ENCODE measurements around the gene RMRP.
A peak's percentile ranks its signal among the peaks of the same experiment; 100 is the strongest.
"Not testable (repeated sequence)": the region's sequence is repeated elsewhere in the genome, so short reads cannot be mapped to it uniquely, and the experiment has no call there.

RMRP gene

DNA sequence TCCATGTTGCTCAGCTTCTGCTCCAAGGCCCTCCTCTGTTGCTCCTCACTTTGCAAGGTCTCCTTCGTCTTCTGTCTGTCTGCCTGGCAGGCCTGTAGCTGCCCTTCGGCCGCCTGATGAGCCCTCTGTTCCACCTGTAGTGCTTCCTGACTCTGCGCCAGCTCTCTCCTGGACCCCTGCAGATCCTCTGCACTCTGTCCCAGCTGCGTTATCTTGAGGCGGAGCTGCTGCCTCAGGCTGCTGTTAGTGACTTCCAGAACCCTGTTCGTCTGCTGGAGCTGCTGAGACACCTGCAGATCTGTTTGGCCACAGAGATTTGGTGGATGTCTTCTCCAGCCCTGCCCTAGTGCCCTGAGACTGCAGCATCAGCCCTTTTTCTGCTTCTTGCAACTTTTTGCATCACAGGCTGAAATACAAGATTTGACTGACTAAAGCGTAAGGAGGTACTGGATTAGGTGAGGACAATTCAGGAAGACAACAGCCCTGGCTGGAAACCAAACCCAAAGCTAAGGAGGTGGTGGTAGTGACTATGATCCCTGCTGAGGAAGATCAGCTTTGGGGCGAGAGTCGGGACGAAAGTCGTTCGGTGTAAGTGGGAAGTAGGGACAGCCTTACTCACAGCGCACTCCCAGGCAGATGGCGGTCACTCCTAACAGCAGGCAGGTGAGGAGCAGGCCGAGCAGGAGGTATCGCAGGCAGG, 41.7 kb downstream of the RMRP start:
- H3K4me3 ChIP-seq (ENCODE audit: low read depth, low read length): no peak overlapping the region
- TF ChIP-seq, protein P1, sequence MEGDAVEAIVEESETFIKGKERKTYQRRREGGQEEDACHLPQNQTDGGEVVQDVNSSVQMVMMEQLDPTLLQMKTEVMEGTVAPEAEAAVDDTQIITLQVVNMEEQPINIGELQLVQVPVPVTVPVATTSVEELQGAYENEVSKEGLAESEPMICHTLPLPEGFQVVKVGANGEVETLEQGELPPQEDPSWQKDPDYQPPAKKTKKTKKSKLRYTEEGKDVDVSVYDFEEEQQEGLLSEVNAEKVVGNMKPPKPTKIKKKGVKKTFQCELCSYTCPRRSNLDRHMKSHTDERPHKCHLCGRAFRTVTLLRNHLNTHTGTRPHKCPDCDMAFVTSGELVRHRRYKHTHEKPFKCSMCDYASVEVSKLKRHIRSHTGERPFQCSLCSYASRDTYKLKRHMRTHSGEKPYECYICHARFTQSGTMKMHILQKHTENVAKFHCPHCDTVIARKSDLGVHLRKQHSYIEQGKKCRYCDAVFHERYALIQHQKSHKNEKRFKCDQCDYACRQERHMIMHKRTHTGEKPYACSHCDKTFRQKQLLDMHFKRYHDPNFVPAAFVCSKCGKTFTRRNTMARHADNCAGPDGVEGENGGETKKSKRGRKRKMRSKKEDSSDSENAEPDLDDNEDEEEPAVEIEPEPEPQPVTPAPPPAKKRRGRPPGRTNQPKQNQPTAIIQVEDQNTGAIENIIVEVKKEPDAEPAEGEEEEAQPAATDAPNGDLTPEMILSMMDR (IDR thresholded peaks at IDR 0.05; ENCODE audit: low read depth, low read length): no peak

DNA sequence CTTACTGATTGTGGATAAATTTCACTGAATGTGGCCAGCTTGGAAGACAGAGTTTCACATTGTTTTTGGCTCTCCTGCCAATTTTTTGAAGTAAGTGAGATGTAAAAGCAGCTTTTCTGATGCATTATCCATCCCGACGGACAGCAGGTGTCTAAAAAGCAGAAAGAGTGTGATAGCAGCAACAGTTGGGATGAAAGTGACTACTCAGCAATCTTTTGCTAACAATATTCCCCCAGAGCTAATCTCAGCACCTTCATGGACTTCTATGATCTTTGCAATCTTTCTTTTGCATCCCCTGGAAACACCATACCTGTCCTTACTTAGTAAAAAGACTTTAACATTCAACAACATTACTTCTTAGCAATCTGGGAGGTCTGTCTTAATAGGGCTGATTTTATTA, 45.0 kb downstream of the RMRP start:
- H3K4me3 ChIP-seq (ENCODE audit: low read depth, low read length): no peak overlapping the region
- TF ChIP-seq, protein P1 (IDR thresholded peaks at IDR 0.05; ENCODE audit: low read depth, low read length): no peak

DNA sequence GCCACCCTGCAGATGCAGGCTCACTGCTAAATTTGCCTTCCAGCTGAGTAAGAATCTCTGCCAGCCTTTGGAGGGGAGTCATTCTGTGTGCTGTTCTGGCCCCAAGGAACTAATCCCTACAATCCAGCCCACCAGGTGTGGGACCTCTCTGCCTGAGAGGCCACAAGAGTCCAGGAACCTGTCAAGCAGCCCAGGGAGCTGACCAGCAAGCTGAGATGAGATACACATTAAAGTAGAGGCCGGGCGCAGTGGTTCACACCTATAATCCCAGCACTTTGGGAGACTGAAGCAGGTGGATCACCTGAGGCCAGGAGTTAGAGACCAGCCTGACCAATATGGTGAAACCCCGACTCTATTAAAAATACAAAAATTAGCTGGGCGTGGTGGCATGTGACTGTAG, 45.8 kb downstream of the RMRP start:
- not testable (repeated sequence) for H3K4me3 ChIP-seq (ENCODE audit: low read depth, low read length)

DNA sequence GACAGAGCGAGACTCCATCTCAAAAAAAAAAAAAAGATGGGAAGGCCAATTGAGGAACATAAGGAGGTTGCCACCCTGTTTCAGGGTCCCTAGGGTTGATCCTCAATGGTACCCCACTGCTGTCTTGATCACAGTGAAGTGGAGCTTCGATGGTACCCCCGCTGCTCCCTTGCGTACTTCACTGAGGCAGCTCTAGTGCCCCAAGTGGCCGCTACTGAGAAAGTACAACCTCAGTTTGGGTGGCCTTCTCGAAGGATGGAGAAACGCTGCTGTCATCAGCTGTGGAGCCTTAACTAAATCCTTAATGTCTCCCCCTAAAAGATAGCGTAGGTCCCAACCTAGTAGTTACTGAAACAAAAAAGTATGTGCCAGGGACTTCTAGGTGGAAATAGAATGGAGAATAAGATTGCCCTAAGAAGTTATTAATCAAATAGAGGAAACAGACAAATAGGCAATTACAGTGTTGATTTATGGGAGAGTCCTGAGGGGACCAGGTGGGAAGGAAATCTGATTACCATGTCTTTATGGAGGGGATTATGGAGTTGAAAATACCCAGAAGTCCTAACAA, 46.5 kb downstream of the RMRP start:
- TF ChIP-seq, protein P1 (IDR thresholded peaks at IDR 0.05; ENCODE audit: low read depth, low read length): peak; percentile 77
- H3K4me3 ChIP-seq (ENCODE audit: low read depth, low read length): no peak overlapping the region

DNA sequence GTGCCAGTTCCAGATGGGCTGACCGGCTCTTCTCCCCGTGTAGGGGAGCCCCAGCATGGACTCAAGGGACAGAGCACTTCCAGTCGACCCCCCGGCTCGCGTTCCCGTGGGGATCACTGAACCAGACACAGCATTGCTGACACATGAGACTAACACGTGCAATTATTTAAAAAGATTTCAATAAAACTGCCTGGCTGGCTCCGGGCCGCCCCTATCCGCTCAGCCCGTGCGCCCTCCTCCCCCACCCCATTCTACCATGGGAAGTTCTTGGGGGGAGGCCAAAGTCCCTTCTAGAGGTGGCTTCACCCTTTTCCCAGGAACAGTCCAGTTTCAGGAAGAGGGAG, 48.0 kb downstream of the RMRP start:
- TF ChIP-seq, protein P1 (IDR thresholded peaks at IDR 0.05; ENCODE audit: low read depth, low read length): no peak
- no peak overlapping the region for H3K4me3 ChIP-seq (ENCODE audit: low read depth, low read length)

DNA sequence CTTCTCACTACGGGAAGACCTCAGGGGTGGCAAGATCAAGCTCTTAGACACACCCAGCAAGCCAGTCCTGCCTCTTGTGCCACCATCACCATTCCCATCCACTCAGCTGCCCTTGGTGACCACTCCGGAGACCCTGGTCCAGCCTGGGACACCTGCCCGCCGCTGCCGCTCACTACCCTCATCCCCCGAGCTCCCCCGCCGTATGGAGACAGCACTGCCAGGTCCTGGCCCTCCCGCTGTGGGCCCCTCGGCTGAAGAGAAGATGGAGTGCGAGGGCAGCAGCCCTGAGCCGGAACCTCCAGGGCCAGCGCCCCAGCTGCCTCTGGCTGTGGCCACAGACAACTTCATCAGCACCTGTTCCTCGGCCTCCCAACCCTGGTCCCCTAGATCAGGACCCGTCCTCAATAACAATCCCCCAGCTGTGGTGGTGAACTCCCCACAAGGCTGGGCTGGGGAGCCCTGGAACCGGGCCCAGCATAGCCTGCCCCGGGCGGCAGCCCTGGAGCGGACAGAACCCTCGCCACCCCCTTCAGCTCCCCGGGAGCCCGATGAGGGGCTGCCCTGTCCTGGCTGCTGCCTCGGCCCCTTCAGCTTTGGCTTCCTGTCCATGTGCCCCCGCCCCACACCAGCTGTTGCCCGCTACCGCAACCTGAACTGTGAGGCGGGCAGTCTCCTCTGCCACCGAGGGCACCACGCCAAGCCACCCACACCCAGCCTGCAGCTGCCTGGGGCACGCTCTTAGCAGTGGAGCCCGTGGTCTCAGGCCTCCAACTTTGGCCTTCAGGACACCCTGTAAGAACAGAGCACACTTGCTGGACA, 48.6 kb downstream of the RMRP start:
- H3K4me3 ChIP-seq (ENCODE audit: low read depth, low read length): no peak overlapping the region
- TF ChIP-seq, protein P1 (IDR thresholded peaks at IDR 0.05; ENCODE audit: low read depth, low read length): no peak

DNA sequence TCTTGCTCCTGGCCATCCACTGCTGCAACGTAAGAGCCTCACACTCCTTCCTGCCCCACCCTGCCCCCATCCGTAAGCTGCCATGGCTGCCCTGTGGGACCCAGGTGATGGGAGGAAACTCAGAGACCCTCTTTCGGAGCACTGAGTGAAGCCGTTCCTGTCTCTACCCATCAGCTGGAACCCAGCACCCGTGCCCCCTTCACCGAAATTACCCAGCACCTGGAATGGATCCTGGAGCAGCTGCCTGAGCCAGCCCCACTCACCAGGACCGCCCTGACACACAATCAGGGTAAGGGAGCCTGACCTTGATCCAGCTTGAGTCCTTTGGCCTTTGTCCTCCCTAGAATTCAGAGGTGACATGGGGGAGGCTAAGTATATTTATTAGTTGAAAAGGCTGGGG, 49.6 kb downstream of the RMRP start:
- TF ChIP-seq, protein P1 (IDR thresholded peaks at IDR 0.05; ENCODE audit: low read depth, low read length): no peak
- H3K4me3 ChIP-seq (ENCODE audit: low read depth, low read length): no peak overlapping the region
